ENCODE results near the gene MAPK10.

- TF ChIP-seq POLR2A (IDR thresholded peaks at IDR 0.05; ENCODE audit: low read depth, low read length) (no peak), POLR2AphosphoS5 (IDR thresholded peaks at IDR 0.05; ENCODE audit: low read depth, low read length) (no peak), TAF1 (IDR thresholded peaks at IDR 0.05; ENCODE audit: borderline replicate concordance, low read depth, low read length) (no peak)
Observed at GRCh38 chr4:86050496-86050895, 309.4 kb downstream of the MAPK10 start.

All from GM12892 (cell line).